Mammary epithelial cell (primary cell): ENCODE measurements around the gene ARID1B.

Experiments used
- CTCF ChIP-seq, 2 donors: IDR thresholded peaks in 1 of 2; conservative IDR thresholded peaks in 1 of 2; 2 replicates each; pipeline ENCODE4 v1.5.1; 2011 to 2012; ENCODE audit warnings: inconsistent platforms in 2 of 2, low read length in 2 of 2, mild to moderate bottlenecking in 2 of 2, control low read depth in 1 of 2, low read depth in 1 of 2; ENCODE audit not compliant: insufficient read depth in 1 of 2; ENCODE audit errors: extremely low read depth in 1 of 2
- EZH2 ChIP-seq: IDR thresholded peaks from 2 replicates; pipeline ENCODE4 v1.6.1; 2012; ENCODE audit warnings: low read length, inconsistent platforms, borderline replicate concordance

GRCh38 chr6:156901309-156902019 is 124.3 kb downstream of the ARID1B start:
- TF ChIP-seq CTCF (conservative IDR thresholded peaks at IDR 0.05 in 1 of 2, IDR thresholded peaks at IDR 0.05 in 1 of 2; ENCODE audit: extremely low read depth in 1 of 2, insufficient read depth in 1 of 2, low read depth in 1 of 2, low read length in 2 of 2) (no peak), EZH2 (no peak)
